Adipocyte (in vitro differentiated cells): ENCODE data around the gene FRAT2.

ENCODE experiments used
- DNase-seq: peaks from one replicate; pipeline ENCODE4 v3.0.0-alpha.2; 2015; ENCODE audit warnings: low read depth
- H3K27me3 ChIP-seq: replicated peaks from 2 replicates; pipeline ENCODE4 v1.7.0; 2013; ENCODE audit warnings: mild to moderate bottlenecking, low read length, moderate library complexity; ENCODE audit not compliant: control insufficient read depth, insufficient read depth
- H3K36me3 ChIP-seq: 2 replicates; pipeline ENCODE4 v1.7.0; 2013; ENCODE audit warnings: low read length, mild to moderate bottlenecking, moderate library complexity; ENCODE audit not compliant: control insufficient read depth, insufficient read depth, severe bottlenecking
- H3K4me1 ChIP-seq: 2 replicates; pipeline ENCODE4 v1.7.0; 2013; ENCODE audit warnings: mild to moderate bottlenecking, low read length, moderate library complexity; ENCODE audit not compliant: control insufficient read depth, insufficient read depth
- H3K4me3 ChIP-seq: 2 replicates; pipeline ENCODE4 v1.7.0; 2013; ENCODE audit warnings: mild to moderate bottlenecking, low read length, moderate library complexity
- H3K9ac ChIP-seq: 2 replicates; pipeline ENCODE4 v1.7.0; 2013; ENCODE audit warnings: mild to moderate bottlenecking, low read length, moderate library complexity
- H3K9me3 ChIP-seq: 2 replicates; pipeline ENCODE4 v1.7.0; 2013; ENCODE audit warnings: mild to moderate bottlenecking, low read length, moderate library complexity; ENCODE audit not compliant: control insufficient read depth

FRAT2 gene

GRCh38 chr10:97333601-97334369, 744 bp downstream of the FRAT2 start:
- H3K36me3 ChIP-seq: peaks cover 3% of the 10 kb centered on the region
- H3K4me1 ChIP-seq: peaks cover 35% of the 10 kb centered on the region
- no peaks in the 10 kb centered on the region for H3K27me3 ChIP-seq
- H3K4me3 ChIP-seq: peak overlapping the region; percentile 82
- H3K9me3 ChIP-seq: no peaks in the 10 kb centered on the region
- DNase-seq: peak; percentile 64
- H3K9ac ChIP-seq: peak overlapping the region; percentile 92

GRCh38 chr10:97333351-97333600, 1.3 kb downstream of the FRAT2 start:
- H3K4me1 ChIP-seq: peaks cover 35% of the 10 kb centered on the region
- peak overlapping the region; percentile 82 for H3K4me3 ChIP-seq
- H3K27me3 ChIP-seq: no peaks in the 10 kb centered on the region
- peak overlapping the region; percentile 92 for H3K9ac ChIP-seq
- DNase-seq: no peak
- H3K36me3 ChIP-seq: peaks cover 3% of the 10 kb centered on the region
- H3K9me3 ChIP-seq: no peaks in the 10 kb centered on the region

GRCh38 chr10:97332591-97333350, 1.8 kb downstream of the FRAT2 start:
- H3K4me3 ChIP-seq: peak overlapping the region; percentile 82
- peaks cover 3% of the 10 kb centered on the region for H3K36me3 ChIP-seq
- H3K4me1 ChIP-seq: peaks cover 36% of the 10 kb centered on the region
- peak overlapping the region; percentile 92 for H3K9ac ChIP-seq
- H3K27me3 ChIP-seq: no peaks in the 10 kb centered on the region
- peak; percentile 87 for DNase-seq
- no peaks in the 10 kb centered on the region for H3K9me3 ChIP-seq

GRCh38 chr10:97331153-97331703, 3.3 kb downstream of the FRAT2 start:
- H3K4me1 ChIP-seq: peaks cover 30% of the 10 kb centered on the region
- H3K36me3 ChIP-seq: peaks cover 3% of the 10 kb centered on the region
- H3K27me3 ChIP-seq: no peaks in the 10 kb centered on the region
- peak overlapping the region; percentile 82 for H3K4me3 ChIP-seq
- H3K9me3 ChIP-seq: no peaks in the 10 kb centered on the region
- peak overlapping the region; percentile 92 for H3K9ac ChIP-seq
- no peak for DNase-seq

- H3K4me1 ChIP-seq: peaks cover 30% of the 10 kb centered on the region
- H3K9me3 ChIP-seq: no peaks in the 10 kb centered on the region
- no peak overlapping the region for H3K9ac ChIP-seq
- peaks cover 3% of the 10 kb centered on the region for H3K36me3 ChIP-seq
- H3K4me3 ChIP-seq: no peak overlapping the region
- H3K27me3 ChIP-seq: no peaks in the 10 kb centered on the region
- no peak for DNase-seq
Observed at GRCh38 chr10:97329766-97330165, 4.8 kb downstream of the FRAT2 start.

- Histone ChIP-seq H3K27me3 (no peaks in the 10 kb centered on the region), H3K36me3 (peaks cover 3% of the 10 kb centered on the region), H3K9me3 (no peaks in the 10 kb centered on the region), H3K9ac (no peak overlapping the region), H3K4me3 (no peak overlapping the region), H3K4me1 (peaks cover 30% of the 10 kb centered on the region)
- no peak for DNase-seq
Observed at GRCh38 chr10:97328646-97329453, 5.7 kb downstream of the FRAT2 start.

GRCh38 chr10:97327348-97328294, 6.9 kb downstream of the FRAT2 start:
- H3K36me3 ChIP-seq: peaks cover 3% of the 10 kb centered on the region
- no peak overlapping the region for H3K4me3 ChIP-seq
- H3K9me3 ChIP-seq: no peaks in the 10 kb centered on the region
- no peak for DNase-seq
- H3K4me1 ChIP-seq: peaks cover 22% of the 10 kb centered on the region
- H3K27me3 ChIP-seq: no peaks in the 10 kb centered on the region
- no peak overlapping the region for H3K9ac ChIP-seq

GRCh38 chr10:97325754-97326153, 8.8 kb downstream of the FRAT2 start:
- Histone ChIP-seq H3K9me3 (no peaks in the 10 kb centered on the region), H3K27me3 (no peaks in the 10 kb centered on the region), H3K4me1 (peaks cover 8% of the 10 kb centered on the region), H3K36me3 (peaks cover 3% of the 10 kb centered on the region), H3K4me3 (no peak overlapping the region), H3K9ac (no peak overlapping the region)
- no peak for DNase-seq

- Histone ChIP-seq H3K9ac (no peak overlapping the region), H3K36me3 (no peaks in the 10 kb centered on the region), H3K27me3 (no peaks in the 10 kb centered on the region), H3K4me3 (no peak overlapping the region), H3K4me1 (peaks cover 17% of the 10 kb centered on the region), H3K9me3 (no peaks in the 10 kb centered on the region)
- DNase-seq: no peak
Observed at GRCh38 chr10:97323501-97323900, 11.0 kb downstream of the FRAT2 start.

GRCh38 chr10:97321804-97322190, 12.7 kb downstream of the FRAT2 start:
- DNase-seq: no peak
- no peaks in the 10 kb centered on the region for H3K27me3 ChIP-seq
- H3K4me3 ChIP-seq: no peak overlapping the region
- peaks cover 11% of the 10 kb centered on the region for H3K4me1 ChIP-seq
- H3K9ac ChIP-seq: no peak overlapping the region
- no peaks in the 10 kb centered on the region for H3K9me3 ChIP-seq
- no peaks in the 10 kb centered on the region for H3K36me3 ChIP-seq
